ENCODE measurements around the gene UGT1A9. TPM values are rescaled to one million over a fixed set of nuclear protein-coding genes. Genes with fewer than 3 reads are reported as not detected.

The UGT1A9 gene
- total and polyA plus RNA-seq, 2 of the 4 experiments (the other 2 are of a cell fraction), result not detected

- H4K91ac ChIP-seq (ENCODE audit: insufficient read depth, low read depth, low read length), result no peak overlapping the region
- H2BK5ac ChIP-seq (ENCODE audit: low read depth, low read length, poor library complexity, severe bottlenecking), result no peak overlapping the region
- no peak overlapping the region for H3K4me2 ChIP-seq (ENCODE audit: low read depth, low read length)
- no peak overlapping the region for H2AK9ac ChIP-seq (replicated peaks; ENCODE audit: low read depth, low read length, poor library complexity)
- DNase-seq, result no peak
- H3K56ac ChIP-seq (ENCODE audit: extremely low read depth, insufficient read depth, low read length), result no peak overlapping the region
- H4K5ac ChIP-seq (ENCODE audit: low read depth, low read length), result no peak overlapping the region
- 88% methylated on average over 3 of the region's 4 CpGs; no CpG with 5 or more reads in 1 of the 2 experiments for WGBS, 2 experiments (ENCODE audit: extremely low coverage in 2 of 2, insufficient read length in 1 of 2)
- no peak overlapping the region for H3K23ac ChIP-seq (ENCODE audit: low read depth, low read length)
- POLR2A ChIA-PET (ENCODE audit: unreplicated experiment), result no interaction called here
- H2BK15ac ChIP-seq (ENCODE audit: low read depth, low read length), result no peak overlapping the region
- TF ChIP-seq POLR2A (IDR thresholded peaks at IDR 0.05; ENCODE audit: low read depth, low read length), result no peak
- TF ChIP-seq, protein P1, sequence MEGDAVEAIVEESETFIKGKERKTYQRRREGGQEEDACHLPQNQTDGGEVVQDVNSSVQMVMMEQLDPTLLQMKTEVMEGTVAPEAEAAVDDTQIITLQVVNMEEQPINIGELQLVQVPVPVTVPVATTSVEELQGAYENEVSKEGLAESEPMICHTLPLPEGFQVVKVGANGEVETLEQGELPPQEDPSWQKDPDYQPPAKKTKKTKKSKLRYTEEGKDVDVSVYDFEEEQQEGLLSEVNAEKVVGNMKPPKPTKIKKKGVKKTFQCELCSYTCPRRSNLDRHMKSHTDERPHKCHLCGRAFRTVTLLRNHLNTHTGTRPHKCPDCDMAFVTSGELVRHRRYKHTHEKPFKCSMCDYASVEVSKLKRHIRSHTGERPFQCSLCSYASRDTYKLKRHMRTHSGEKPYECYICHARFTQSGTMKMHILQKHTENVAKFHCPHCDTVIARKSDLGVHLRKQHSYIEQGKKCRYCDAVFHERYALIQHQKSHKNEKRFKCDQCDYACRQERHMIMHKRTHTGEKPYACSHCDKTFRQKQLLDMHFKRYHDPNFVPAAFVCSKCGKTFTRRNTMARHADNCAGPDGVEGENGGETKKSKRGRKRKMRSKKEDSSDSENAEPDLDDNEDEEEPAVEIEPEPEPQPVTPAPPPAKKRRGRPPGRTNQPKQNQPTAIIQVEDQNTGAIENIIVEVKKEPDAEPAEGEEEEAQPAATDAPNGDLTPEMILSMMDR (conservative IDR thresholded peaks at IDR 0.05; ENCODE audit: low read depth, low read length), result no peak
- no peak for TF ChIP-seq MAZ (IDR thresholded peaks at IDR 0.05; ENCODE audit: borderline replicate concordance, low read depth, low read length)
- no peak for TF ChIP-seq MXI1 (IDR thresholded peaks at IDR 0.05; ENCODE audit: borderline replicate concordance, low read depth, low read length)
- no peak for TF ChIP-seq CHD1 (IDR thresholded peaks at IDR 0.05; ENCODE audit: low read depth, low read length)
- TF ChIP-seq, protein P2, sequence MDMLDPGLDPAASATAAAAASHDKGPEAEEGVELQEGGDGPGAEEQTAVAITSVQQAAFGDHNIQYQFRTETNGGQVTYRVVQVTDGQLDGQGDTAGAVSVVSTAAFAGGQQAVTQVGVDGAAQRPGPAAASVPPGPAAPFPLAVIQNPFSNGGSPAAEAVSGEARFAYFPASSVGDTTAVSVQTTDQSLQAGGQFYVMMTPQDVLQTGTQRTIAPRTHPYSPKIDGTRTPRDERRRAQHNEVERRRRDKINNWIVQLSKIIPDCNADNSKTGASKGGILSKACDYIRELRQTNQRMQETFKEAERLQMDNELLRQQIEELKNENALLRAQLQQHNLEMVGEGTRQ (IDR thresholded peaks at IDR 0.05; ENCODE audit: low read depth, low read length), result no peak
- TF ChIP-seq BHLHE40 (IDR thresholded peaks at IDR 0.05; ENCODE audit: low read depth, low read length), result no peak
- no peak for TF ChIP-seq RAD21 (IDR thresholded peaks at IDR 0.05; ENCODE audit: low read length)
- TF ChIP-seq NFE2L2 (IDR thresholded peaks at IDR 0.05; ENCODE audit: low read depth, low read length), result no peak
- no peak for TF ChIP-seq RFX5 (IDR thresholded peaks at IDR 0.05; ENCODE audit: low read depth, low read length)
- no peak for TF ChIP-seq ELK1 (IDR thresholded peaks at IDR 0.05; ENCODE audit: borderline replicate concordance, low read depth, low read length)
- no peak for TF ChIP-seq MAFK (IDR thresholded peaks at IDR 0.05; ENCODE audit: low read depth, low read length)
- TF ChIP-seq RCOR1 (IDR thresholded peaks at IDR 0.05; ENCODE audit: insufficient replicate concordance, low read length), result no peak
- TF ChIP-seq FOS (IDR thresholded peaks at IDR 0.05; ENCODE audit: low read depth, low read length), result no peak
- no peak for TF ChIP-seq CEBPB (IDR thresholded peaks at IDR 0.05; ENCODE audit: low read depth, low read length)
- TF ChIP-seq SMC3 (IDR thresholded peaks at IDR 0.05; ENCODE audit: low read depth, low read length), result no peak
- no peak overlapping the region for H3K4ac ChIP-seq (ENCODE audit: low read depth, low read length)
- no peak overlapping the region for H4K8ac ChIP-seq (ENCODE audit: low read depth in 2 of 2, low read length in 2 of 2)
- dilution Hi-C loops (cut with HindIII; ENCODE audit: low sequenced_read_pairs, unreplicated experiment), result no loop called here
- no peak overlapping the region for H2BK20ac ChIP-seq (ENCODE audit: low read depth, low read length)
- H3K9me1 ChIP-seq (ENCODE audit: insufficient read depth, low read length), result no peaks in the 10 kb centered on the region
- no peak for ATAC-seq (ENCODE audit: low read depth)
- no peak overlapping the region for H2BK120ac ChIP-seq (ENCODE audit: low read depth, low read length)
- no peaks in the 10 kb centered on the region for H3K36me3 ChIP-seq (ENCODE audit: control insufficient read depth, insufficient read depth, low read length)
- H3K18ac ChIP-seq (ENCODE audit: low read depth, low read length), result no peak overlapping the region
- H4K20me1 ChIP-seq (ENCODE audit: insufficient read depth, low read length), result no peaks in the 10 kb centered on the region
- no TSS peak for BruUV-seq (replicated peaks)
- no peaks in the 10 kb centered on the region for H3K79me1 ChIP-seq (ENCODE audit: low read depth in 1 of 2, low read length in 2 of 2)
- H3K4me1 ChIP-seq (ENCODE audit: control insufficient read depth, insufficient read depth, low read length), result no peaks in the 10 kb centered on the region
- no peak overlapping the region for H3K4me3 ChIP-seq (ENCODE audit: insufficient read depth, low read depth, low read length)
- intact Hi-C loops (cut with micrococcal nuclease), result no loop called here
- H3K27me3 ChIP-seq (ENCODE audit: control insufficient read depth, insufficient read depth, low read length), result no peaks in the 10 kb centered on the region
- no peak overlapping the region for H3K14ac ChIP-seq (replicated peaks; ENCODE audit: low read depth, low read length)
- CTCF ChIA-PET, result no interaction called here
- H3K9me3 ChIP-seq (ENCODE audit: control insufficient read depth, insufficient read depth, low read length), result peaks cover 3% of the 10 kb centered on the region; the same call in 1 of the 2 replicates
- no peak overlapping the region for H3K27ac ChIP-seq (ENCODE audit: insufficient read depth, low read length)
- H3K9ac ChIP-seq (ENCODE audit: low read depth, low read length), result no peak overlapping the region
- in situ Hi-C loops (cut with MboI; ENCODE audit: low sequenced_read_pairs), result no loop called here
- no peak overlapping the region for H2AFZ ChIP-seq (replicated peaks; ENCODE audit: low read length, poor library complexity)
- H2AK5ac ChIP-seq (ENCODE audit: low read depth, low read length), result no peak overlapping the region
Measured at GRCh38 chr2:233779722-233780121, 108.0 kb downstream of the UGT1A9 start.
